ELR (cell line): ENCODE results near the gene CSTF1.
"Not testable (repeated sequence)": the region's sequence is repeated elsewhere in the genome, so short reads cannot be mapped to it uniquely, and the experiment has no call there.

Experiments used
- DNase-seq: peaks from one replicate; pipeline ENCODE4 v3.0.0-alpha.2; 2015; ENCODE audit warnings: low read depth

CSTF1 gene

DNA sequence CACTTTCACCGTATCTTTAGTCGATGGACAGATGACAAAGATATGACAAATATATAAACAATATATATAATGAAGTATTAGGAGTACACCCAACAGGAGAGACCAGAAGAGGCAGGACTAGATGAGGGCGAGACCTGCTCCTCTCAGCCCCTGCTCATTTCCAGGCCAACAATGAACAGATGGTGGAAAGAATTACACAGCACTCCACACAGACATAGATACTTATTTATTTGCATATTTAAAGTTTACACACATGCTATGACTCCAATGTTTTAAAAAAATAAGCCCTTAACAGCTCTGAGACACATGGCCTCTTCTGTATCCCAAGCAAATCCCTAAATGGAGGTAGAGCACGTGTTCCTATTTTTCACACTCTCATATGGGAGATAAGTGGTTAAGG, 23.3 kb upstream of the CSTF1 start:
- DNase-seq, result no peak

DNA sequence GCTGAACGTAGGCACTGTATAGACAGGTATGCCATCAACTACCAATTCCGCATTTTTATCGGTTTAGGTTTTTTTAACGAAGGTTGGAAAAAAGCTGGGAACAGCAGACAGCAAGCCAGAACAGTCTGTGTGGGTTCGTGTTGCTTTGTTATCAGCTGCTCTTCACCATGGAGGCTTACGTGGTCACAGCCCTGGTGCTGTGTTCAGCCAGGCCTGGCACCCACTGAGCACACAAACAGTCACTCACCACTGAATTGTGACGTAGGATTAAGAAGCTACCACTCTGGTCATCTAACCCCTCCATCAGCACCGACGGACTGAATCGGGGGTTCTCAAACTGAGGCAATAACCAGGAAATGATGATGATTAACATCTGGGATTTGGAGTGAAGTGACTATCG, 20.5 kb upstream of the CSTF1 start:
- DNase-seq, result no peak

DNA sequence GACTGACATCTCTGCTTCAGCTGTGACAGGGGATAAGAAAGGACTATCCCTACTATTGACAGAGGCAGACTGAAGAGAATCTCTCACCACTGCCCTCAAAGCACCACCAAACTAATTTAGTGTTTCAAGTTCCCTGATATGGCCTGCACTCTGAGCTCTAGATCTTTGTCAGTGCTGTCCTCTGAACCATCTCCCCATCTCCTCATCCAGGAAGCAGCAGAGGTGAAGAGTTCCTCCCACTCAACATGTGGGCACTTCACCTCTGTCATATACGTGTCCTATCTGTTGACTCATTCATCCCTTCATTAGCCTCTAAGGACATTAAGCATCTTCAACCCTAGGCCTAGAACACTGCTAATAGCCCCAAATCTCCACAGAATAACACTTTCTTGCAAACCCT, 19.6 kb upstream of the CSTF1 start:
- DNase-seq, result no peak

DNA sequence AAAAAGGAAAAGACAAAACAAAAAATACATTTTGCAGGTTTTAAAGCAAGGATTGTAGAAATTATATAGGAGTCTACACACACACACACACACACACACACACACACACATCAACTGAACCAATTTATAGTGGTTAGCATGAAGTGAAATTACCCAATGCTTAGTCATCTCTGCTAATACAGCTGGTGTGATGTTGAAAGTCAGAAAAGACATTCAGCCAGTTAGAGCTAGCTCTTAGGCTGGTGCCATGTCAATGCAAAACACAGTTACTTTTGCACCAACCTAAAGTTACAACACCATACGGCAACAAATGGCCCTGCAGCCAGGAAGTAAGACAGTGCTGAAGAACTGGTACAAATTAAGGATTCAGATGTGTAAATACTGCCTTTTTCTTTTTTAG, 18.5 kb upstream of the CSTF1 start:
- DNase-seq, result peak; percentile 94

DNA sequence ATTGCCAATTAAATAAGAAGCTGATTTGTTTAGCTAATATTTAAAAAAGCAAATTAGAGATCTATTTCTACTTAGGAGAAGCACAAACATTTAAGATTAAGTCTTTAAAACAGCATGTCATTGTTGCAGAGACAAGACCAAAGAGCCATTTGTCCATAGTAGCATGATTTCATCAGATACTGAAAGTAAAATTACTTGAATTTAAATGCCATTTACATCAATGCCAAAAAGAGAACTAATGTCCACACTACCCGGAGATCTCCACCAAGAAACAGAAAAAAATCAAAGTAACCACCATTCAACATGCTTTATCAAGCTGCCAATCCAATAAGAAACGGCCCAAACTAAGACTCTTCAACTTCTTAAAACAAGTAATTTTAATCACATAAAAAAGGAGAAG, 16.1 kb upstream of the CSTF1 start:
- no peak for DNase-seq

DNA sequence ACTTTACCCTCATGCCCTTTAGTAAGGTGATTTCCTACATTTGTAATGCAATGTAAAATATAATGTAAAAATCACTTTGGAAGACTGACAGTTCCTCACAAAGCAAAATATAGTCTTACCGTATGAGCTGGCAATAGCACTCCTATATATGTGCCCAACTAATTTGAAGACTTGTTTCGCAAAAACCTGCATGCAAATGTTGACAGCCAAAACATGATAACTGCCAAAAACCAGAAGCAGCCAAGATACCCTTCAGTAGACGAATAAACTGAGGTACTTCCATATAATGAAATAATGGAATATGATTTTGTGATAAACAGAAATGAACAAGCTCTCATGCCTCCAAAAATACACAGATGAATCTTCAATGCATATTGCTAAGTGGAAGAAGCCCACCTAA, 14.1 kb upstream of the CSTF1 start:
- DNase-seq, result no peak

DNA sequence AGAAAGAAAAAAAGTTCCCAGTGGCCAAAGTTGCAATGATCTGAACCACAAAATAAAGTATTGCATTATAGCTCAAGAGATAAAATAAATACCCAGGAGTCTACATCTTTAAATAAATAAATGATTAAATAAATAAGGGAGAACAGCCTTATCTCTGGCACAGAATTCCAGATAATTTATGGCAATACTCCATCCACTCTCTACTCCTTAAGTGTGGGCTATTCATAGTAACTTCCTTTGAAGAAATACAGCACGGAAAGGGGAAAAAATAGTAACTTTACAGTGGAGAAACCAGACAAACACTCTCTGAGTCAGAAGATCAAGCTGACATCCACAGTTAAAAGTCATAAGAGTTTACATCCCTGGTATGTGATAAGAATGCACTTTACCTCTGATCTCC, 12.1 kb upstream of the CSTF1 start:
- DNase-seq, result no peak

DNA sequence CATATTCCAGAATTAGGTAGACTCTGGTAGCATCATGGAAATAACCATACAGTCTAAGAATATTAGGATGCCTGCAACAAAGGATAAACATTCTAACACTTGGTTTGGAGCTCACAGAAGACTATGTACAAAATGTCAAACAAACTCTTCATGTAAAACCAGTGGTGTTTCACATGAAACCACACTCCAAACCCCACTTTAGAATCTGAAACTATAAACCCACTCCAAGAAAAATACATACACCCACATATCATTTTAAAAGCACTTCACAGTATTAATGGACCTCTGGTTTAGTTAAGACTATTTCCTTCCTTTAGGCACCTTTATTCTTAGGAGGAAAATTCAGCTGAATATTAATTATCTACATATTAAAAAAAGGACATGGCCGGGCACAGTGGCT, 10.9 kb upstream of the CSTF1 start:
- DNase-seq, result no peak

DNA sequence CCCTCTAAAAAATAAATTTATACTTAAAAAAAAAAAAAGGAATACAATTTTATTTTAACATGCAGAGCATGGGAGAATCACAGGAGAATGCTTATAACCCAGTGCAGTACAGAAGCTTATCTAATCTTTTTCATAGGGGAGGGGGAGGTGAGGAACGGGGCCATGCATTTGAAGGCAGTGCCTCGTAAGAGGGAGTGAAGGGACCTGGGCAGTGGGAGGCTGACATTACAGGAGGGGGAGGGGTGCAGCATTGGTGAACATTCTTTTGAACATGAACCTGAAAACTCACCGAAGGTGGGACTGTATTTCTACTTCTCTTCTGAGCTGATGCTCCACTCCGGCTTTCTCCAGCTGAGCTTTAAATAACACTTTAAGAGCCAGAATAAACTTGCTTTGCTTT, 9.7 kb upstream of the CSTF1 start:
- DNase-seq, result no peak

DNA sequence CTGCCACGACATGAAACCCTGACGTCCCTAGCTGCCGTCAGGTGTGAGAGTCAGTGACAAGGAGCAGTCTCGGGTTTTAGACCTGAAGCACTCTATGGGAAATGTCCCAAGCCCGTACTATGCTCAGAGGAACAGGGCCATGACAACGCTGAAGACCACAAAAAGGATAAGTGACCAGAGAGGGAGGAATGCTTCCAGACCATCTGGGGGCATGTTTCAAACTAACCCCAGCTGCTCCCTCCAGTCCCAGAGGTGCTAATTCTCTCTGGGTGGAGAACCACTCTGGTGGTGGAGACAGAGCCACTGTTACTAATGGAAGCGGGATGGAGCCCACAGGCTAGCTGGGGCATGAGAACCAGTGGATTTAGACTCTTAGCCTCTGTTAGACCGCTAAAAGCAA, 9.1 kb upstream of the CSTF1 start:
- no peak for DNase-seq

DNA sequence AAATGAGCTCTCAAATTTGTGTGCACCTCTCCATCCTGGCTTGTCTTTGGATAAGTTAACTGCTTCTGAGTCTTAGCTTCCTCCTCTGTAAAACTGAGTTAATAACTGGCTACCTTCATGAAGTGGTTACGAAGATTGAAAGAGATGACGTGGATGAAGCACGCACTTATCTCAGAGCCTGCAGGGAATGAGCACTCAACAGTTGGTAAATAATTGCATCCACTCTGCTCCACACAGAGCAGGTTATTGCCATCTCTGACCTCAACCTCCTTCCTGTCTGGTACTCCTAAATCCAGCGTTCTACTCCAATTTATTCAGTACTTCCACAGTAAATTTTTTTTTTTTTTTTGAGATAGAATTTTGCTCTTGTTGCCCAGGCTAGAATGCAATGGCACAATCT, 7.3 kb upstream of the CSTF1 start:
- no peak for DNase-seq

DNA sequence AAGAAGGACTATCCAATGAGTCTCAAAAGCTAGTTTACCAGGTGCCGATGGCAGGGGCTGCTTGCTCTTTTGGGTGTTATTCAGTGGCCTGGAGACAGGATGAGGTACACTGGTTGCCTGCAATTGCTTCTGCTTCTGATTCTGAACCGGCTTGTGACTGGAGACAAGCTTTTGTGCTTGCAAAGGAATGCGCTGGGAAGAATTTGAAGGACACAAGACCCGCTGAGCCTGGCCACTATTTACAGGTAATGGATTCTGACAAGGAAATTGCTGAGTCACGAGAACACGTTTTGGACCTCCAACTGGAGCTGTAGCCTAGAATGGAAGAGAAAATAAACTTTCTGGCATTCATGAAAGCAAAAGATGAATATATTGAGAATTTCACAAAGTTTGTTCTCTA, 6.2 kb upstream of the CSTF1 start:
- DNase-seq, result no peak

DNA sequence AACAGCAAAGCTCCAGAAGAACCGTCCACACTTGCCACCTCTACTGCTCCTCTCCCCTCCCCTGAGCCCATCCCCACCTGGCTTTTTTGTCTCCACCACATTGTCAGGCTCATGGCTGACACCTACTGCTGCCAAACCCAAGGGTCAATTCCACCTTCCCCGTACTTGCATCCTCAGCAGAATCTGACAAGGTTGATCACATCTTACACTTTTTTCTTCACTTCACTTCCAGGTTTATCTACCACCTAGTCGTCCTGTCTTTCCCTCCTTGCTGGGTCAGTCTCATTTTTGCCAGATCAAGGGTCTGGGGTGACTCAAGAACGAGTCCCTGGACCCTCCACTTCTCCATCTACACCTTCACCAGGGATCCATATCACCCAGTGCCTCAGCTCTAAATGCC, 3.6 kb upstream of the CSTF1 start:
- DNase-seq, result no peak

DNA sequence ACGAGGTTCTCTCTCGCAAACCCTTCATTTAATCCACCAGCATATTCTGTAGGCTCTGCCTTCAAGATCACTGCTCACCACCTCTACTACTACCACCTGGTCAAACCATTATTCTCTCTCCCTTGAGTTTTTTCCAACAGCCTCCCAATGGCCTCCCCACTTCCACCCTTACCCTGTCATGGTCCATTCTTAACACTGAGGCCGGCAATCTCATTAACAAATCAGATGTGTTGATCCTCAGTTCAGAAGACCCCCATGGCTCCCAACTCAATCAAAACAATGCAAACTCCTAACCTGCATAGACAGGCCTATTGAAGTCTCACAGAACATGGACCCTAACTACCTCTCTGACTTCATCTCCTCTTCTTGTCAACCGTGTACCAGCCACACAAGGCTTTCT, 2.6 kb upstream of the CSTF1 start:
- no peak for DNase-seq

DNA sequence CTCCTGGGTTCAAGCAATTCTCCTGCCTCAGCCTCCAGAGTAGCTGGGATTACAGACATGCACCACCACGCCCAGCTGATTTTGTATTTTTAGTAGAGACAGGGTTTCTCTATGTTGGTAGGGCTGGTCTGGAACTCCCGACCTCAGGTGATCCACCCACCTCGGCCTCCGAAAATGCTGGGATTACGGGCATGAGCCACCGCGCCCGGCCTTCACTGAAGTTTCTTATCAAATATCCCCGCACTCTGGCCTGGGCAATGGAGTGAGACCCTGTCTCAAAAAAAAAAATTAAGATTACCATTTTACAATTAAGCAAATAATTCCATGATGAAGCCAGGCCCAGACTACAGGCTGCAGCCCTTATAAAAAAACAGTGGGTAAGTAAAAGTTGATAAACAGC, 2.0 kb upstream of the CSTF1 start:
- DNase-seq, result not testable (repeated sequence)

DNA sequence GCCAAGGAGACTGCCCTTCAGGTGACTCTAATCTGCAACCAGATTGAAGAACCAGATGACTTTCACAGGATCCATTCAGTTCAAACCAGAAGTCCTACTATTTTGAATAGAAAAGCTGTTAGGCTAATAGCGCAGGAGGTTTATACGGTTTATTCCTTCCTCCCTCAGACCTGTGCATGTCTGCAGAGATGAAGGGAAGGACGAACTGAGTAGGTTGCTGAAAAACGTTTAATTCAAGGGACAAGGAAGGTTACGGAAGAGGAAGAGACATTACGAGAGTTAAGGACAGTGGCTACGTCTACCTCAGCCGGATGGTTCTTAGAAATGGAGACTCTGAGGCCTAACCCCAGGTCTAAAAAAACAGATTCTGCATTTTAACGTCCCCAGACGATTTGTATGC, 1.4 kb upstream of the CSTF1 start:
- DNase-seq, result no peak

DNA sequence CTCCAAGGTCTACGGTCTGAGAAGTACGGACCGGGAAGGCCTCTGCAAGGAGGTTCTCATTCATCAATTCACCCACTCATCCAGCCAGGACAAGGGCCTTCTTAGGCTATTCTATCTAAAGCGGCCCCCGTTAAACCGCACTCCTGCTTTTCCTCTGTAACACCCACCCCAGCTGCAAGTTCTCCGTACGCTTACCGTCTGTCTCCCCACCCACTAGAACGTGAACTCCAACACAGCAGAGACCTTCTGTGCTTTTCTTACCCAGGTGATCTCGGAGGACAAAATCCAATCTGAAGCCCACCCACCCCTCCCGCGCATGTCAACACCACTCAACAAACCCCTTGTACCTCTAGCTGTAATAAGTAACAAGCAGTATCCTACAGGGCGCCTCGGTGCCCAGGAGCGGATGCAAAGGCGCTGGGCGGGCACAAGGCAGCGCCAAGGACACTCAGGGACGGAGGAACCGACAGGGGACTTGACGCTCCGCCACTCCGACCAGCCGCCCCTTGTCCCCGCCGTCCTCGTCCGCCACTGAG, 781 bp upstream of the CSTF1 start:
- DNase-seq, result peak; percentile 43

DNA sequence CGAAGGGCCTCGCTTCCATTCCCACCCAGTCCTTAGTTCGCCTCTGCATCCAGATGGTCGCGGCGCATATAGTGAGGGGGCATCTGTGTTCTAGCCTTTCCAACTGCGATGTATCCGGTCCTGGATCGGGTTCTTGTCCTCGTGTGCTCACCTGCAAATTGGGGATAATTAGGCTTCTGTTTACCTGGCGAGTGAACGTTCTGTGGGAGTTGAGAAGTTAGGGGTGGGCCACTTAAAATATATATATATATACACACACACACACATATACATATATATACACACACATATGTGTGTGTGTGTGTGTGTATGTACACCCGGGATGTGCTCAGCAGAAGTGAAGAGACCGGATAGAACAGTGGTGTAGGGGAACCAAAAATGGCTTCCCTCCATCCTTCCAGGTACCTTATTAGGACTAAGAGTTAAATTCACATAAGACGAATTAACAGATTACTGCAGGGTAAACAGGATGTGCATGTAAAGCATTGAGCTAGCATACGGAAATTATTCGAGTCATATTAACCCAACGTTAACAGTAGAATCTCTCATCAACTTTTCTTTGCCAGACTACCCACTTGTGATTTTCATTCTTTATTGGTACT, 537 bp downstream of the CSTF1 start:
- DNase-seq, result peak; percentile 48

DNA sequence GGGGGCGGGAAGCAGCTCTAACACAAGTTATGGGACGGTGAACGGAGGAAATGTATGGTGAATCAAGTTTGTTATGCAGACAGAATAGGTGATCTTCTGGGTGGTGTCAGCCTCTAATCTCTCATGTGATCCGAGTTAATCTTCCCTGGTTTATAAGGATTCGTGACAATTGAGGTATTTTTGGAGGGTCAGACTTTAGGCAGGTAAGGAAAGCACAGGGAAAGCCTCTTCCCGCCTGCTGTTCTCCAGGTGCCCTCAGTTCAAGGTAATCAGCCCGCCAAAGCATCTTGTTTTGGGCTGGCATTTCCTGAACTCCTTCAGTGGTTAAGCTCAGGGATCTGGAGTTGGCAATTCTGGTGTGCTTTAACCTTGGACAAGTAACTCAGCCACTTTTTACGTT, 1.2 kb downstream of the CSTF1 start:
- no peak for DNase-seq

DNA sequence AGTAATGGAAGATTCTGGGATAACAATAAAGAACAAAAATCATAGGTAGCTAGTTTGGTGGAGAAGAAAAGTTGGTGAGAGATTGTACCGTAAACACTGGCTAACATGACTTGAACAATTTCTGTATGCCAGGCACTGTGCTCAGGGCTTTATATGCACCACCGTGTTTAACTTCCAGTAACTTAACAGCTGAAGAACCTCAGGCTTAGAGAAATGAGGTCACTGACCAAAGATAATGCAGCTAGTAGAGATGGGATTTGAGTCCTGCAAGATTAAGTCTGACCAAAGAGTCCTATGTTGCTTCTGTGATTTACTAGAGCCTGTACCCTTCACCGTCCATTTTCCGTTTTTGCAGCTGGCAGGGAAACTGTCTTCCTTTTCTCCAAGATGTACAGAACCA, 2.7 kb downstream of the CSTF1 start:
- no peak for DNase-seq

DNA sequence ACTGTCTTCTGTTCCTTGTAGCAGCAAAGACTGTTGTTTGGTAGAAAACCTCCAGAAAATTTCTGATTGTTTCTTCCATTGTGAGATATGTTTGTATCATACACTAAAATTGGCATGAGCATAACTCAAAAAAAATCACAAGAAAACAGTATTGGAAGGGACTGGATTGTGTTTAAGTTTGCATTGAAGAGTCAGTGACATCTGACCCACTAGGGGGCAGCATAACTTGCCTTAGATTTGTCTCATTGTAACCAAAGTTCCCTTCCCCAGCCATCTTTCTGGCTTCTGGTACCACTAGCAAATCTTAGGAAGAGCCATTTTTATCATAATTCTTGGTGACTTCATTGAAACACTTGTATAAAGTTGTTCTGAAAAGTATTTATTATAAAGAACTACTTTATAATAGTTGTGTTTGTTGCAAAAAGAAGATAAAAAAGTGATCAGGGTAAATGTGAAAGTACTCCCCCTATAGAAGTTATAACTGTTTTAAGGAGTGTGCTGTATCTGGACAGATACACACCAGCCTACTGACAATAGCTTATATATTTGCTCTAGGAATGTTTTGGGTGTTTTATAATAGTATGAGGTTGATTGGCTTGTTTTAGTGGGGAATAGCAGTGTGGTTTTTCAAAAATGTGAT, 7.7 kb downstream of the CSTF1 start:
- peak; percentile 84 for DNase-seq

DNA sequence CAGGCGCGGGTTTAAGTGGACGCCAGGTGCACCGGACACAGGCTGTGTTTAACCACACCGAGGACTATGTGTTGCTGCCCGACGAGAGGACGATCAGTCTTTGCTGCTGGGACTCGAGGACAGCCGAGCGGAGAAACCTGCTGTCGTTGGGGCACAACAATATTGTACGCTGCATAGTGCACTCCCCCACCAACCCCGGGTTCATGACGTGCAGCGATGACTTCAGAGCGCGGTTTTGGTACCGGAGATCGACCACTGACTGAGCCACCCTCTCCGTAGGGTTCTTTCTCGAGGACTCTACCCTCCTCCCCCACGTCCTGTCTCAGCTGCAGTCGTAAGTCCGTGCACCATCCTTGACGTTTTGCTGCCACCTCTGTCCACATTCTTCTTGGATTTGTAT, 11.0 kb downstream of the CSTF1 start:
- DNase-seq, result no peak

DNA sequence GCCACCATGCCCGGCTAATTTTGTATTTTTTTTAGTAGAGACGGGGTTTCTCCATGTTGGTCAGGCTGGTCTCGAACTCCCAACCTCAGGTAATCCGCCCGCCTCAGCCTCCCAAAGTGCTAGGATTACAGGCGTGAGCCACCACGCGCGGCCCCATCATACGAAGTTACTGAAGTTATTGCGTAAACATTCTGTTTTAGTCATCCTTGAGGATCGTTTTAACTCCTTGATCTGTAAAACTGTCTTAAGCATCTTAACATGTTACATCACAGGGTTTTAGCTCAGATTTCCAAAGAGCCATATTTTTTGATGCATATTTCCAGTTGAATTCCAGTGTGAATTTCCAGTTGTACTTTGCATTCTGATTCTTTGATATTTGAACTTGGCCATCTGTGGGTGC, 12.9 kb downstream of the CSTF1 start:
- not testable (repeated sequence) for DNase-seq

DNA sequence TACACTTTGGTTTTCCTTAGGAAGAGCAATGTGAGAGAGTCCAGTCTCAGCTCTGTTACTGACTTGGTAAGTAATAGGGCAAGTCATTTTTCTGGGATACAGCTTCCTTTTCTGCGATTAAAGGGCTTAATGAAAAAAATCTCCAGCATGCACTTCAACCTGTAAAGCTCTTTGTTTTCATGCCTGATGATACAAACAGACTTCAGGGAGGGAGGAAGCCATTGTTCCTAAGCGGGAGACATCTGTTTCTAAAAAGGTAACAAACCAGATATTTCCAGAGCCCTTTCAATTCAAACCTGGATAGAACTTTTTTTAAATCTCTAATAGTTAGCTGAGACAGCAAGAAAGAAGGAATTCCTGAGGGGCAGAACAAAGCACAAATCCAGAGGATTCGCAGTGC, 14.5 kb downstream of the CSTF1 start:
- no peak for DNase-seq
